WI38 (cell line): ENCODE results near the gene PTH2.

Experiments
- H3K4me3 ChIP-seq: 2 replicates; pipeline ENCODE4 v1.5.1; 2011; ENCODE audit warnings: low read depth, mild to moderate bottlenecking, control low read depth, low read length
- TF ChIP-seq, protein P1 (sequence below): IDR thresholded peaks from 2 replicates; pipeline ENCODE4 v1.5.1; 2012; ENCODE audit warnings: low read depth, mild to moderate bottlenecking, control low read depth, low read length

Gene PTH2

DNA sequence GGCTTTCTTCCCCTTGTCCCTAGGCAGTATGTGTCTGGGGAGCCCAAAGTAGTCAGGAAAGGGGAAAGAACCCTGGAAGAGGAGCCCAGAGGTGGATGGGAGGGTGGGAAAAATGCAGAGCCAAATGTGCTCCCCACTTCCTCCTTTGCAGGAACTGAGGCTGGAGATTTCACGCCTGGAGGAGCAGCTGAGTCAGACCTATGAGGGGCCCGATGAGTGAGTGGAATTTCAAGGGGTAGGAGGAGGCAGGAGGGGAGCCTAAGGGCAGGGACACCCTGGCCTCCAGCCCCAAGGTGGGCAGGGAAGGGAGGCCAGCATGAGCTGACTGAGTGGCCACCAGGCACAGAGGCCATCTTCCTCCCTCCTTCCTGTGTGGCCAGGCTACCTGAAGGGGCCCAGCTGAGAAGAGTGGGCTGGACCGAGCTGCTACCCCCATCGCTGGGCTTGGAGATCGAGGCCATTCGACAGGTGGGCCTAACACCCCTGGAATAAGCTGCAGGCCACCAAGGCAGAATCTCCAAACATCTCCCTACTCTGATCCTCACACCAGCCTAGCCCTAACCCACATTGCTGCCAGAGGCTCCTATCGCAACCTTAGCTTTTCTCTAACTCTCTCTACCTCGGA, 14.3 kb downstream of the PTH2 start:
- no peak overlapping the region for H3K4me3 ChIP-seq
- TF ChIP-seq, protein P1, sequence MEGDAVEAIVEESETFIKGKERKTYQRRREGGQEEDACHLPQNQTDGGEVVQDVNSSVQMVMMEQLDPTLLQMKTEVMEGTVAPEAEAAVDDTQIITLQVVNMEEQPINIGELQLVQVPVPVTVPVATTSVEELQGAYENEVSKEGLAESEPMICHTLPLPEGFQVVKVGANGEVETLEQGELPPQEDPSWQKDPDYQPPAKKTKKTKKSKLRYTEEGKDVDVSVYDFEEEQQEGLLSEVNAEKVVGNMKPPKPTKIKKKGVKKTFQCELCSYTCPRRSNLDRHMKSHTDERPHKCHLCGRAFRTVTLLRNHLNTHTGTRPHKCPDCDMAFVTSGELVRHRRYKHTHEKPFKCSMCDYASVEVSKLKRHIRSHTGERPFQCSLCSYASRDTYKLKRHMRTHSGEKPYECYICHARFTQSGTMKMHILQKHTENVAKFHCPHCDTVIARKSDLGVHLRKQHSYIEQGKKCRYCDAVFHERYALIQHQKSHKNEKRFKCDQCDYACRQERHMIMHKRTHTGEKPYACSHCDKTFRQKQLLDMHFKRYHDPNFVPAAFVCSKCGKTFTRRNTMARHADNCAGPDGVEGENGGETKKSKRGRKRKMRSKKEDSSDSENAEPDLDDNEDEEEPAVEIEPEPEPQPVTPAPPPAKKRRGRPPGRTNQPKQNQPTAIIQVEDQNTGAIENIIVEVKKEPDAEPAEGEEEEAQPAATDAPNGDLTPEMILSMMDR = no peak

DNA sequence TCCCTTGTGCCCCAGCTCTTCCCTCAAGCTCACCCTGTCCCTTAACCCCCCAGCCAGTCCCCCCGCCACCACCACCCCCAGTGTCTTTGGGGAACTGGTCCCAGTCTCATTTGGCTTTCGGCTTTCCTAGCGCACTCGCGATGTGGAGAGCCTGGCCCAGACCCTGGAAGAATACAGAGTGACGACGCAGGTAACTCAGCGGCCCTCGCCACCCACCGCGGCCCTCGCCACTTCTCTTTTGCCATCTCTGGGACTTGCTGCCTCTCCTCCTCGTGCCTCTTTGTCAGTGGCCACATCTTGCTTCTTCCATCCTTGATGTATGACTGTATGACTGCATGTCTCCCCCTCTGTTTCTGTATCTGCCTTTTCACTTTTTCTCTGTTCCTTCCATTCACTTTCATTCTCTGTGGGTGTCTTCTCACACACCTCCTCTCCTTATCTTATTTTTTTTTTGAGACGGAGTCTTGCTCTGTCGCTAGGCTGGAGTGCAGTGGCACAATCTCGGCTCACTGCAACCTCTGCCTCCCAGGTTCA, 15.7 kb downstream of the PTH2 start:
- TF ChIP-seq, protein P1 = no peak
- no peak overlapping the region for H3K4me3 ChIP-seq

DNA sequence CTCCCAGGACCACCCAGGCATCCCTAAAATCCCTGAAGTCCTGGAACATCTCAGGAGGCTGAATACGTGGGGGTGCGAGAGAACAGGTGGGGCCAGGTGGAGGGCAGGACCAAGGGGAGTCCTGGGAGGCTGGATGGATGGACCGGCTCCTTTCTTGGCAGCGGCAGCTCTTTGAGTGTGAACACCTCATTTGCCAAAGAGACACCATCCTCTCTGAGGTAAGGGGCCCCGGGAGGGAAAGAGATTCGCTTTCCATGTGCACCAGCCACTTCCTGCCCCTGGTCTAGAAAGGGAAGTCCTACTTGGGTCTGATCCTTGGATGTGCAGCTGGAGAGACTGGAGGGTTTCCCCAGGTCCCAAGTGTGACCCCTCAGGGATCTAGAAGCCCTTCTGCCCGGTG, 16.2 kb downstream of the PTH2 start:
- TF ChIP-seq, protein P1 = no peak
- no peak overlapping the region for H3K4me3 ChIP-seq

DNA sequence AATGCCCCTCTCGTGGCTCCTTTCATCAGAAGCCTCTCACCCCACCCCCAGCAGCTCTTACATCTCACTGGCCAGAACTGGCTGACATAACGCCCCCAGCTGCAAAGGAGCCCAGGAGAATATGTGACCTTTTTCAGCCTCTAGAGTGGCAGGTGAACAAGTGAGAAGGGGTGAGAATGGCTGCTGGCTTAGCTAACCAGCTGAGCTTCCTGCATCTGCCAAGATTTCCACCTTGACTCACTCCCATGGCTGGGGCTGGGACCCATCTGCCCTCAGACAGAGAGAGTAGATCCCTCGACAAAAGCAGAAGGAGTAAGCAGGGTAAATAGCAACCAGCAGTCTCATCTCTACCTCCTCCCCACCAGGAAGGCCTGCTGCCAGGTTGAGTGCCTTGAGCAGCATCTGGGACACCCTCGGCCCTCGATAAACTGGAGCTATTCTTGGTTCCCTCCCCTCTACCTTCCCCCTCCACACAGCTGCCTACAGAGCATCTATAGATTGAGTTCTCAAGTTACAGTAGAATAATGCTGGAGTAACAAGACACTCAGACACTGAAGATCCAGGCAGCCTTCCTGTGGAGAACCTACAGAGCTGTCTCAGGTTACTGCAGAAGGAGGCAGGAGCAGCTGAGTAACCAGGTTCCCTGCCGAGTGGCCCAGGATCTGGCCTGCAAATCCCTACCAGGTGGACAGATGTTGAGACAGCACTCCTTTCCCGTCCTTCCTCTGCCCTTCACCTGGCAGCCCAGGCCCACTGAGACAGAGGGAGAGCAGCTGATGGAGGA, 19.6 kb downstream of the PTH2 start:
- TF ChIP-seq, protein P1 = no peak
- H3K4me3 ChIP-seq = no peak overlapping the region

DNA sequence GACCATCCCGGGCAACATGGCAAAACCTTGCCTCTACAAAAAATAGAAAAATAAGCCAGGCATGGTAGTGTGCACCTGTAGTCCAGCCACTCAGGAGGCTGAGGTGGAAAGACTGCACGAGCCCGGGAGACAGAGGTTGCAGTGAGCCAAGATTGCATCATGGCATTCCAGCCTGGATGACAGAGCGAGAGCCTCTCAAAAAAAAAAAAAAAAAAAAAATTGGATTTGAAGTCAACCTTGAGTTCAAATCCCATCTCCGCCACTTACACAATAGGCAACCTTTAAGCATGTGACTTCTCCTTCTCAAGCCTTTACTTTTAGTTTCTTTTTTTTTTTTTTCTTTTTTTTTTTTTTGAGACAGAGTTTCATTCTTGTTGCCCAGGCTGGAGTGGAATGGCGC, 23.2 kb downstream of the PTH2 start:
- no peak overlapping the region for H3K4me3 ChIP-seq
- TF ChIP-seq, protein P1 = no peak

DNA sequence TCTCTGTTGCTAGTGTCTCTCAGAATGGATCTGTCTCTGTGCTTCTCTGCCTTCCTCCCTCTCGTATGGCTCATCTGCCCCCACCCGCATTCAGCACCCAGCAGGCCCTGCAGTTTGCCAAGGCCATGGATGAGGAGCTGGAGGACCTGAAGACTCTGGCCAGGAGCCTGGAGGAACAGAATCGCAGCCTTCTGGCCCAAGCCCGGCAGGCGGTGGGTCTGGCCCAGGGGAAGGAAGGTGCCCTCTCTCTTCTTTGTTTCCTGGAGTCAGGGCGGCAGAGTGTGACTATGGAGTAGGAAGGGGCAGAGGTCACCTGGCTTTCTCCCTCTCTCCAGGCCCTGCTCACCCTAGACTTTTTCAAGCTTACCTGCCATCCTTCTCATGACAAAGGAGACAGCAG, 24.3 kb downstream of the PTH2 start:
- TF ChIP-seq, protein P1 = no peak
- H3K4me3 ChIP-seq = no peak overlapping the region

DNA sequence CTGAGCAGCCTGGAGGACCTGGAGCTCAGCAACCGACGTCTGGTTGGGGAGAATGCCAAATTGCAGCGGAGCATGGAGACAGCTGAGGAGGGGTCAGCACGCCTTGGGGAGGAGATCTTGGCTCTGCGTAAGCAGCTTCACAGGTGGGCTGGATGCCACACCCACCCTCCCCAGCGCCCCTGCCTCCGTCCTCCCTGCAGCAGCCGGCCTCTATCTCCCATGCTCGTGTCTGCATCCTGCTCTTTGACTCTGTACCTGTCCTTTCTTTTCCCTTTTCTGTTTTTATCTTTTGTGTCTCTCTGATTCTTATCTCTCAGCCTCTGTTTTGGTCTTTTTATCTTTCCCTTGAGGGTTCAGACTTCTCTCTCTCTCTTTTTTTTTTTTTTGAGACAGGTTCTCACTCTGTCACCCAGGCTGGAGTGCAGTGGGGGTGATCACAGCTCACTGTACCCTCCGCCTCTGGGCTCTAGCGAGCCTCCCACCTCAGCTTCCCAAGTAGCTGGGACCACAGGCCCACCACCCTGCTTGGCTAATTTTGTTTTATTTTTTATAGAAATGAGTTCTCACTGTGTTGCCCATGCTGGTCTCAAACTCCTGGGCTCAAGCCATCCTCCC, 25.1 kb downstream of the PTH2 start:
- H3K4me3 ChIP-seq = no peak overlapping the region
- TF ChIP-seq, protein P1 = no peak
